GM15510 (cell line): ENCODE results near the gene SLC15A3.

ENCODE experiments used
- POLR2A ChIP-seq: IDR thresholded peaks from 3 replicates; pipeline ENCODE4 v1.6.1; 2011; ENCODE audit warnings: borderline replicate concordance; ENCODE audit not compliant: insufficient read length; ENCODE audit errors: extremely low read depth

The SLC15A3 gene

DNA sequence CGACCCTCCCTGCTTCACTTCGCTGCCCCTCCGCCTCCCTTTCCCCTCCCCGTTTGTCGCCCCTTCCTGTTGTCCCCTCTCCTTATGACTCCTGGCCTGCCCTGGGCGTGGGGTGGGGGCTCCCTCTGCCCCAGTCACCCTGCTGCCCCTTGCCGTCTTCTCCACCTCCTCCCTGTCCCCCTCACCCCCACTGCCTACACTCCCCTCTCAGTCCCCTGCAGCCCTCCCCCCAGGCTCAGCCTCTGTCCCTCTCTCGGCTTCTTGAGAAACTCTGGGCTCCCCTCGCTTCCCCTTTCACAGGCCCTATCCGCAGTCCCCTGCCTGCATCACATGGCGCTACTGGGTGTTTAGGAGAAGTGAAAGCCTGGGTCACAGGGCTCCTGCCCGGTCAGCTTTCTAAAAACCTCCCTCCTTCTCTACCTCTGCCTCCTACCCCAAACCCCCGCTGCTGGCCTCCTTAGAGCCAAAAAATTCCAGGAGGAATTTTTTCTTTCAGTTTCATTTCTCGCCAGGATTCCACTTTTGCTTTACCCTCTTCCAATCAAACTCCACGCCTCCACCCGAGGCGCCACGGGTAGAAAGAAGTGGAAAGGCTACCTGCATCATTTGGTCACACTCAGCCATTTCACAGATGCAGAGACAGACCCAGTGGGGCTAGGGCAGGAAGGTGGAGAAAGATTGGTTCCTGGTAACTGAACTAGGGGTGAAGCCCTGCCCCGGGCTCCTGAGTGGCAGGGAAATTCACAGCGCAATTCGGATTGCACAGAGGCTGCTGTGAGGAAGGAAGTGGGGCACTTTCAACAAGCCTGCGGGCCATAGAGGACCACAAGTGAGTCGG, at the start of gene SLC15A3:
Gene SLC15A3, minus strand, starts transcription at position 273 of the 838 bp plus-strand sequence. CDS start 625 bp downstream, outside the sequence.
- TF ChIP-seq POLR2A = peak; percentile 48

DNA sequence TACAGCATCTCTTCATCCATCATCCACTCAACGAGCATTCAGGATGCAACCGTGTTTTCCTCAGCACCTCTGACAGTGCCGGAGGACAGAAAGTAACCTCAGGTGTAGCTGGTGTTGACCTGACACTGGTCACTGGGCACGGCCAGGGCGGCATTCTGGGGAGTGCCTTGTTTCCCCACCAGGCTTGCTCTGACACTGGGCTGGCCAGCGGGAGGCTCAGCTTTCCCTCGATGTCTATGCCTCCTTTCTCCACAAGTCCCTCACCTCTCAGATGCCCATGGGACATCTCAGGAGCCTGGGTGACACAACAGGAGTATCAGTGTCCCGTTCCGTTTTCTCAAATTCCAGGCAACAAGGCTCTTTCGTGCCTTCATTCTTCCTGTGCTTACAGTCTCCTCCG, 48.5 kb upstream of the SLC15A3 start:
- TF ChIP-seq POLR2A = no peak

DNA sequence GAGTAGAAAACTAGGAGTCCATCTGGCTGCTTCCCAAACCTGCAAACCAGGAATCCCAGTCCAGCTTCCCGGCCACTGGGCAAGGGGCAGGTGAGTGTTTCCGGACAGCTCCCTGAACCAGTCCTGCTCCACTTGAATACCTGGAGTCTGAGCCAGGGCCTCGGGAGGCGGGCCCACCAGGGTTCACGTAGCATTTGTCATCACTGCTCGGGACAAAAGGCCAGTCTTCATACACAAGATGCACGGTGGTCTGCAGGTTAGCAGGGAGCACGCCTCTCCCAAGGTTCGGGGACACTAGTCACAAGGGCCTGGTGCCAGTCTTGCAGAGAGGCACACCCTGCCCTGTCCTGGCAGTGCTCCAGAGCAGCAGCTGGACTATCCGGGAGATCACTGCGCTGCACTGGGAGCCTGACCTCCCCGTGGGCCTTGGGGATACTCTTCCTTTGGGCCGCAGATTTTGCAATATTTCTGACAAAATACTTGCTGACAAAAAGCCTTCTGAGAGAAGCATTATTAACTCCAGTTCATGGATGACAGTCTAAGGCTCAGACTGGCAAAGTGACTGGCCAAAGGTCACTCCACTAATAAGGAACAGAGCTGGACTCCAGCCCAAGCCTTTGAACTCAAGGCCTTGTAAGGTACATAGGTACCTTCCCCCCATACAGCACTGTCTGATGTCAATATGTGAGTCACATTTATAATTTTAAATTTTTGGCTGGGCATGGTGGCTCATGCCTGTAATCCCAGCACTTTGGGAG, 44.6 kb upstream of the SLC15A3 start:
- TF ChIP-seq POLR2A = no peak

DNA sequence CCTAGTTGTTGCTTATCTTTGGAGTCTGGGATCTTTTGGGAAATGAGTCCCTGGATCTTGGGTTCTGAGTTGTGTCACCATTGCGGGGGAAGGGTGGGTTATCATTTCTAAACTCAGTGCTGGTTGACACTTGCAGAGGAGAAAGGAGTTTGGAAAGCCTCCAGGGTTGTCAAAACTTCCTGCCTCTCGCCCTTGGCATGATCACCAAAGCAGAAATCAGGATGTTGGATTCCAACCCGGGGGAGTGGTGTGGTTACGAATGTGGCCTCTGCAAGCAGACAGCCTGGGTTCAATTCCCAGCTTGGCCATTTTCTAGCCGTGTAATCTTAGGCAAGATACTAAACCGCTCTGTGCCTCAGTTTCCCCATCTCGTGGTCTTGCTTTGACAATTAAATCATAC, 43.8 kb upstream of the SLC15A3 start:
- TF ChIP-seq POLR2A = no peak

DNA sequence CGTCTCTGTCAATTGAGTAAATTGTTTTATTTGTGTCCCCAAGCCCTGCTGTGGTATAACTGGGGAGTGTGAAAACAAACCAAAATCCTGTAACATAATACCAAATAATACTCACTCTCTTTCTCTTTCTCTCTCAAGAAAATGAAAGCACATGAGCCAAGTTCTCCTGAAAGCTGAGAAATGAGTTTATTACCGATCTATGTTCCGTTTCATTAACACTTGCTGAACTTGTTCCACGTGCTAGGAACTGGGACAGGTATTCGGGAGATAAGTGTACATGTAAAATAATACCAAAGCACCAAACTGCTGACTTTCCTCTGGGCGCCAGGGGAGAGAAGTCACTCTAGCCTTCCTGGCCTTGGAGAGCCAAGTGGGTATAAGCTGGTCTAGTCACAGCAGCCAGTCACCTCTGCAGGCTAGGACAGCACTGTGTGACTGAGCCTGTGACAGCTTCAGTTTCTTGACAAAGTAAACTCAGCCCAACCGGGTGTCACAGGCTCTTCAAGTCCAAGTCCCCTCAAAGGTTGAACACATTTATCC, 42.6 kb upstream of the SLC15A3 start:
- no peak for TF ChIP-seq POLR2A

DNA sequence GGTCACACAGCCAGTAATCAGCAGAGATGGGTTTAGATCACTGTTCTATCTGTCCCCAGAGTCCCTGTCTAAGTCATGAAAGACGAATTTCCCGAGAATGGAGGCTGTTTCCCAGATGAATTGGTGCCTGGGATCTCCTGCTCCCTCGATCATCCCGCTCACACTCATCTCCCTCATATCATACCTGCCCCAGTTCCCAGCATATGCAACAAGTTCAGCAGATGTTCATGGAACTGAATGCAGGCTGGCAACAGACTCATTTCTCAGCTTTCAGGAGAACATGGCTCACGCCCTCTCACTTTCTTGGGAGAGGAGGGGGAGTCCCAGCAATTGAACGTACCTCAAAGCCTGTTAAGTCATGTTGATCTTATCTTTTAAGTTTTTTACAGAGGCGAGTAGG, 41.6 kb upstream of the SLC15A3 start:
- TF ChIP-seq POLR2A = no peak

DNA sequence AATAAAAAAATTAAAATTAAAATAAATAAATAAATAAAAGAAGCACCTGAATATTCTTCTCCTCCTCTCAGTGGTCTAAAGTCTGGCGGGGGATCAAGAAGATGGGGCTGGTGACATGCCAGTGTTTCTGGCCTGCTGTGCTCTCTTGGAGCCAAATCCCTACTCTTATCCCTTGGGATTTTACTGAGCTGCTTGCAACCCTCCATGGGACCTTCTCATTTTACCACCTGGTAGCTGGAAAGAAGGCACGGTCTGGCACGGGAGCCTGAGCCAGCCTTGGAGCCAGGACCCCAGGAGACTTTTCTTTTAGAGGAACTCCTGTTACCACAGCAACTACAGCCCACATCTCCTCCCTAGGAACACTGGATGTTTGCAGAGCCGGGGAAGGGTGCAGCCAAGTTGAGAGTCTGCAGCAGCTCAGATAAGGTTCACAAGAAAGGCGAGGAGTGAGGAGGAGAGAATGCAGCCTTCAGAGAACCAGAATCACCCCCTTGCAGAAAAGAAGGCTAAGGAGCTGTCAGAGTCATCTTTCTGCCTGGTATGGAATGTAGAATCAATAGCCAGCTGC, 41.0 kb upstream of the SLC15A3 start:
- TF ChIP-seq POLR2A = no peak

DNA sequence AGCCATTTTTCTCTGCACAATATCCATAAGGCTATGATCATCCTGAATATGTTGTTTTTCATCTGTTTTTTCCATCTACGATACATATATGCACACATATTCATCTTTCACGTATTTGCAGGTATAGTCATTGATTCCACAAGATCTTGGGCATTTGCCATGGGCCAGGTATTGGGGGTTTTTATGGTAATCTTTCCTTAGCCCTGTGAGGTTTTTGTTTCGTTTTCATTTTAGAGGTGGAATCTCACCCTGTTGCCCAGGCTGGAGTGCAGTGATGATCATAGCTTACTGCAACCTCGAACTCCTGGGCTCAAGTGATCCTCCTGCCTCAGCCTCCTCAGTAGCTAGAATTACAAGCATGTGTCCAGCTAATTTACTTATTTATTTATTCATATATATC, 39.5 kb upstream of the SLC15A3 start:
- TF ChIP-seq POLR2A = no peak

DNA sequence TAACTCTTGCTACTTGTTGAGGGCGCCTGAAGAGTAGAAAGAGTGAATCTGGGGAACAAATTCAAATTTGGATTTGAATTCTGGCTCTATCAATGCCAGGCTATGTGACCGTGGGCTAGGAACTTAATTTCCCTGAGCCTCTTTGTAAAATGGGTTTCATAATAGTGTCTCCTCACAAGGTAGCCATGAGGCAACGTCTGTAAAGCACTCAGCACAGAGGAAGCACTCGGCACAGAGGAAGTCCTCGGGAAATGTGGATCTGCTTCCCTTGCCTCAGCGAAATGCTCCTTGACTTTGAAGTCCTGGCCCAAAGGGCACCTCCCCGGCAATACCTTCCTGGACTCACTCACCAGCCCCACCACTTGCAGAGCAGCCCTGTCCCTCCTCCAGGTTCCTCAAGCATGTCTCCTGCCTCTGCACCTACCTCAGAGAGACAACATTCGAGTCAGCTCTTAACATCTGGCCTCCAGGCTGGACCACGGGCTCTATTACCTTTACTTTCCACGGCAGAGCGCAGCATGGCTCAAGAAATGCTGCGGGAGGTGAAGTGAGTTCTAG, 37.2 kb upstream of the SLC15A3 start:
- TF ChIP-seq POLR2A = no peak

DNA sequence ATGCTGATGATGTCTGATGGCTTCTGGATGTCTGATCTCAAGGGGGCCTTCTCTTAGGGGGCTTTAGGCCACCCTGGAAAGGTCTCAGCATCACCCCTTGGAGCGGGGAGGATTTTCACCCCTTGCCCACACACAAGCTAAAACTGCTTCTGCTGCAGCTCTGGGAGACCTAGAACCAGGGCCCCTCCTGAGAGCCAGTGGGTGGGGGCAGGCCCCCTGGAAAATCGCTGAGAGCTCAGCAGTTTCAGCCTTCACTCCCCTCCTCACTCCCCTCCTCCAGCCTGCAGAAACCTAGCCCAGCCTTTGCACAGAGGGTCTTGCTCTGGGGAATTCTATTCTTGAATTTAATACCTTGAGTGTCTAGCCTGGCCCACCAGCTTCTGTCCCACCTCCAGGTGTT, 36.7 kb upstream of the SLC15A3 start:
- TF ChIP-seq POLR2A = no peak

DNA sequence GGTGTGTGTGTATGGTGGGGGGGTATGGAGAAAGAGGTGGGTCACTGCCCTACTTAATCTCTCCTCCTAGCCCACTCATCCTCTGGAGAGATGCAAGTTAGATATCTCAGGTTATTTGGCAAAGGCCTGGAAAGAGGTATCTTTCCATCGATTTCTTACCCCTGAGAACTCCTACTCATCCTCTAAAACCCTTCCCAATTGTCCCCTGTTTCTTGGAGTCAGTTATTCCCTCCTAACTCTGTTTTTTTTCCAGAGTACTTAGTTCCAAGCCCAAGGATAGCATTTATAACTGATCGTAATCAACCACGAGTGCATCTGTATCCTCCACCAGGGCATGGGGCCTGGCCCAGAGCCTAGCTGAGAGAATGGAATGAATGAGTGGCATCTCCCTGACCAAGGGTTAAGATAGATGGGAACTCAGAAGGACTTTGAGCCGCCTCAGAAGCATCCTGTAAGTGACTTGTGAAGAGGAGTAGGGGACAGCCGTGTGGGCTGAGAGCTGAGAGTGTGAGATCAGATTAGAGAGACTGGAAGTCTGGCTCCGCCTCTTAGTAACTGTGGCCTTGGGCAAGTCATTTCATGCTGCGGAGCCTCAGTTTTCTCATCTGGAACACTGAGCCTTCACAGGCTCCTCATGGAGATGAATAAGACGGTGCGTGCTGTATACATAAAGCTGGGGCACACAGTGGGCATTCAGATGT, 35.8 kb upstream of the SLC15A3 start:
- no peak for TF ChIP-seq POLR2A

DNA sequence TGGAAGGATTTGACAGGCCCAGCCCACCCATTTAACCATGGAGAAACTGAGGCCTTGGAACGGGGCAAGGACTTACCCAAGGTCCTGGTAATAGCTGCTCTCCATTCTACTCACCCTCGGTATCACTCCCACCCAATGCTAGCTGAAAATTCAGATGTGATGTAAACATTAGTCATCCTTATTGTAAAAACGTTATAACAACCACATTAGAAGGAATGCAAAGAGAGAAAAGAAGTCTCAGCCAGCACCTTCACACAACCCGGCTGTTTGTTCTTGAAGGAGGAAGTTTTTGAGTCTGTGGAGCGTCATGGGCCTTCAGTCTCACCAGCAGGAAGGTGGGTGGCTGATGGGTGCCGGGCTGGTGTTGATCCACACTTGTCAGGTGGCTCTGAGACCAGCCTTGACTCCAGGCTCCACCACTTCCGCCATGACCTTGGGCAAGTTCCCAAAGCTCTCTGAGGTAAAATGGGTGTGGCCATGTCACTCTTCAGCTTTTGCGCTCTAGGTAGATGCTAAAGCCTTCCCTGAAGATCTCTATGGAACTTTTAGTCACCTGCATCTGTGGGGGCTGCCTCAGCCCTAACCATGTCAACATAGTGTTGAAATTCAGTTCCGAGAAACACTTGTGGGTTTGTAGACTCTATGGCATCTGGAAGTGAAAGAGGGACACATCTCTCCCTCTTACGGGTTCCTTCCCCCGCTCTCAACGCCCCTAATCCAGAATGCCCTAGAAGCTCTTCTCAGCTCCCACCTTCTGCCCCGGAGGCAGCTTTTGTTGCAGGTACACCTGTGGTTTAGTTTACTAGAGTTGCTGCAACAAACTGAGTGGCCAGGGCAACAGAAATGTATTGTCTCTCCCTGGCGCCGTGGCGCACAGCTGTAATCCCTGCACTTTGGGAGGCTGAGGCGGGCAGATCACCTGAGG, 34.3 kb upstream of the SLC15A3 start:
- TF ChIP-seq POLR2A = no peak

DNA sequence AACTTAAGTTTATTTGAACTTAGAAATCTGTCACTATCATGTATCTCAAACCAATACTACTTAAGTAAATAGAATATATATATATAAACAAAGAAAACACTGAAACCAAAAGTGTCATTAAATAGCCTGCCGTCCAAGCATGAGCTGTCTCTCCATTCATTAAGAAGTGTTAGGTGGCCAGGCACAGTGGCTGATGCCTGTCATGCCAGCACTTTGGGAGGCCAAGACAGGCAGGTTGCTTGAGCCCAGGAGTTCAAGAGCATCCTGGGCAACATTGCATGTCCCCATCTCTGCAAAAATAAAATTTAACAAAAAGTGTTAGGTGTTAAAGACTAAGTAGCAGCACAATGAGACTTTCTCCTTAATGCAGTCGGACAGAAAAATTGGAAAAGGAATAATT, 33.5 kb upstream of the SLC15A3 start:
- no peak for TF ChIP-seq POLR2A

DNA sequence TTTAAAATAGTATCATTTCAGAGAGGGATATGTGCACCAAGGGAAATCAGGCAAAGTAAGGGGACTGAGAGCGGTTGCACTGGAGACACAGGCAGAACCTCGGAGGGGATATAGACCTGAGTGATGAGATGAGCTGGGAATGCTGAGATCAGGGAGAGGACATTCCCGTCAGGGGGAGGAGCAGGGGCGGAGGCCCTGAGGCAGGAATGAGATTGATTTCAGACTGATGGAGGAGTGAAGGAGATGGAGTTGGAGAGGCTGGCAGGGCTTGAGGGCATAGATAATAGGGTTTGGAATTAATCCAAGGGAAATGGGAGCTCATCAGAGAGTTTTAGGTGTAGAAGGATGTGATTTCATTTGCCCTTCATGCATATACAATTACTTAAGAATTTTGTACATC, 32.7 kb upstream of the SLC15A3 start:
- TF ChIP-seq POLR2A = no peak

DNA sequence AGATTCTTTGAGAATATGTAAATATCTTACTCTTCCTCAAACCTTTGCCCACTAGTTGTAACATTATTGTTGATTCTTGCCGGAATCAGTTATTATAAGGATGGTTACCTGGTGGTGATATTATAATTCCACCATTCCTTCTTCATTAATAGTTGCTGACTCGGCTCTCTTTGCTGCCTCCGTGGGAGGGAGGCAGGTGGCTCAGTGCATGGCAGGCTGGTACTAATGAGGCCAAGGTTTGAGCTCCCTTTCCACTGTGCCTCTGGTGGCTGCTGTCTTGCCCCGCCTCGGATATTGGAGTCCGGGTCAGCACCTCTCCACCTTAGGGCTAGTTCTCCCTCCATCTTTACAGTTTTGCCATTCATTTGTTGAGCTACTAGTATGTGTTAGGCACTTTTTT, 32.2 kb upstream of the SLC15A3 start:
- no peak for TF ChIP-seq POLR2A
